HepG2 (cell line): ENCODE results near the gene MAGI1. TPM values are rescaled to one million over a fixed set of nuclear protein-coding genes. Genes with fewer than 3 reads are reported as not detected.

Source experiments
- DBP ChIP-seq: sonication (generic); formaldehyde crosslinking; IDR thresholded peaks from 2 replicates; pipeline ENCODE4 v1.4.0; 2020; ENCODE audit warnings: missing genetic modification reagents; ENCODE audit errors: not compliant biosample characterization
- FOSL1 ChIP-seq: sonication (generic); formaldehyde crosslinking; IDR thresholded peaks from 2 replicates; pipeline ENCODE4 v1.9.0; 2021; ENCODE audit warnings: missing genetic modification reagents, borderline replicate concordance
- GFI1 ChIP-seq: sonication (generic); formaldehyde crosslinking; IDR thresholded peaks from 2 replicates; pipeline ENCODE4 v1.5.0; 2020; ENCODE audit warnings: missing genetic modification reagents, mild to moderate bottlenecking, borderline replicate concordance
- HMG20A ChIP-seq: IDR thresholded peaks from 2 replicates; pipeline ENCODE4 v1.6.1; 2016; ENCODE audit warnings: borderline replicate concordance
- NR0B2 ChIP-seq: sonication (generic); formaldehyde crosslinking; IDR thresholded peaks from 2 replicates; pipeline ENCODE4 v1.4.0; 2020; ENCODE audit warnings: mild to moderate bottlenecking, missing genetic modification reagents
- POLR2AphosphoS5 ChIP-seq: IDR thresholded peaks from 2 replicates; pipeline ENCODE4 v1.6.1; 2012; ENCODE audit warnings: low read depth, low read length
- PPARG ChIP-seq: conservative IDR thresholded peaks from 2 replicates; pipeline ENCODE4 v1.6.1; 2016; ENCODE audit warnings: missing biosample characterization, missing genetic modification reagents
- RBAK ChIP-seq: sonication (generic); formaldehyde crosslinking; IDR thresholded peaks from 2 replicates; pipeline ENCODE4 v1.5.1; 2020; ENCODE audit warnings: mild to moderate bottlenecking, missing genetic modification reagents
- SOX5 ChIP-seq: IDR thresholded peaks from 2 replicates; pipeline ENCODE4 v1.6.1; 2016; ENCODE audit warnings: borderline replicate concordance
- ZBTB20 ChIP-seq: sonication (generic); formaldehyde crosslinking; IDR thresholded peaks from 2 replicates; pipeline ENCODE4 v1.8.1; 2023; ENCODE audit warnings: missing genetic modification reagents, low read depth, mild to moderate bottlenecking, borderline replicate concordance
- ZBTB21 ChIP-seq: sonication (generic); formaldehyde crosslinking; IDR thresholded peaks from 2 replicates; pipeline ENCODE4 v1.4.0; 2020; ENCODE audit warnings: missing genetic modification reagents
- ZBTB33 ChIP-seq: sonication (generic); formaldehyde crosslinking; IDR thresholded peaks from 2 replicates; pipeline ENCODE4 v1.4.0; 2020; ENCODE audit warnings: missing genetic modification reagents
- ZKSCAN8 ChIP-seq: IDR thresholded peaks from 2 replicates; pipeline ENCODE4 v1.6.1; 2016; ENCODE audit warnings: borderline replicate concordance, missing genetic modification reagents, missing compliant biosample characterization
- ZNF180 ChIP-seq: sonication (generic); formaldehyde crosslinking; IDR thresholded peaks from 2 replicates; pipeline ENCODE4 v1.4.0; 2020; ENCODE audit warnings: low read depth, missing genetic modification reagents, borderline replicate concordance
- ZNF549 ChIP-seq: sonication (generic); formaldehyde crosslinking; IDR thresholded peaks from 2 replicates; pipeline ENCODE4 v1.5.0; 2020; ENCODE audit warnings: missing genetic modification reagents
- ZNF558 ChIP-seq: sonication (generic); formaldehyde crosslinking; IDR thresholded peaks from 2 replicates; pipeline ENCODE4 v1.9.0; 2022; ENCODE audit warnings: mild to moderate bottlenecking, missing genetic modification reagents, borderline replicate concordance
- ZNF672 ChIP-seq: sonication (generic); formaldehyde crosslinking; IDR thresholded peaks from 2 replicates; pipeline ENCODE4 v1.8.1; 2022; ENCODE audit warnings: missing genetic modification reagents
- ZNF713 ChIP-seq: sonication (generic); formaldehyde crosslinking; IDR thresholded peaks from 2 replicates; pipeline ENCODE4 v1.4.0; 2020; ENCODE audit warnings: mild to moderate bottlenecking, missing genetic modification reagents
- ZNF770 ChIP-seq: sonication (generic); formaldehyde crosslinking; IDR thresholded peaks from 2 replicates; pipeline ENCODE4 v1.5.0; 2020; ENCODE audit warnings: mild to moderate bottlenecking, missing genetic modification reagents
- ZNF775 ChIP-seq: sonication (generic); formaldehyde crosslinking; IDR thresholded peaks from 2 replicates; pipeline ENCODE4 v1.4.0; 2020; ENCODE audit warnings: missing genetic modification reagents, mild to moderate bottlenecking, moderate library complexity, borderline replicate concordance
- ZSCAN20 ChIP-seq: sonication (generic); formaldehyde crosslinking; IDR thresholded peaks from 2 replicates; pipeline ENCODE4 v1.4.0; 2020; ENCODE audit warnings: missing genetic modification reagents, mild to moderate bottlenecking, borderline replicate concordance
- polyA plus RNA-seq, 8 experiments: library from polyadenylated mRNA; depleted of rRNA in 3 of 8; stranded (reverse) in 7 of 8; unstranded in 1 of 8; fragments of >200 nt; fragmentation: Illumina TruSeq in 4 of 8; extraction: Trizol in 4 of 8; gene quantifications; 2 replicates each; pipeline versions ENCODE4 v1.2.1 to v1.2.3, GENCODE V29; 2011 to 2016; ENCODE audit warnings: low read depth in 4 of 8, missing spikeins in 1 of 8, mixed read lengths in 1 of 8; ENCODE audit not compliant: insufficient read depth in 1 of 8
- total RNA-seq, 5 experiments: library from RNA; depleted of rRNA; stranded (reverse); fragments of >200 nt; fragmentation: Illumina TruSeq; extraction: Trizol; gene quantifications; 2 replicates each; pipeline ENCODE4 v1.2.3, GENCODE V29; 2016; ENCODE audit warnings: low read depth in 1 of 5
- TF ChIP-seq, protein P1 (sequence below): sonication (generic); formaldehyde crosslinking; IDR thresholded peaks from 2 replicates; pipeline ENCODE4 v1.4.0; 2020; ENCODE audit warnings: missing genetic modification reagents
- TF ChIP-seq, protein P2 (sequence below), 2 experiments: fragments of 450-650 bp in 1 of 2; sonication (generic) in 1 of 2; formaldehyde crosslinking; IDR thresholded peaks; 2 replicates each; pipeline versions ENCODE4 v1.5.0 to v1.8.0; 2020 to 2022; ENCODE audit warnings: mild to moderate bottlenecking in 1 of 2, missing genetic modification reagents in 1 of 2

Gene MAGI1
- total and polyA plus RNA-seq, 2 of the 13 experiments (the other 11 are each of a cell fraction or from before 2014, with no cell fraction given), result 22.2 to 26.0 TPM

DNA sequence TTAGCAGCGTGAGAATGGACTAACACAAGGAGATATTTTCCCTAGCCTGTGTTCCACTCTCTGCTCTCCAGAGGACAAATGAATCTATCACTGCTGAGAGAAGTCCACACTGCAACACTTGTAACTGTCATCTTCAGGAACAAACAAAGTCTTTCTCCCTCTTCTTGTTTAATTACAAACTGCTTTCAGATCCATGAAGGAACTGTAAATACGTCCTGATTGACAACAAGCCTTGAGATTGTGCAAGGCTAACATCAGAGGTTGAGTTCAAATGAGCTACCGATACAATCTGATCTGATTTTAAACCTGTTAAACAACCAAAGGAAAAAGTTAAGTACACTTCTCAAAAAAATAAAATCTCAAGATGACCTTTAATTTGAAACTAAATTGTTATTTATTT is 712.1 kb downstream of the MAGI1 start (continued):
- TF ChIP-seq, protein P1, sequence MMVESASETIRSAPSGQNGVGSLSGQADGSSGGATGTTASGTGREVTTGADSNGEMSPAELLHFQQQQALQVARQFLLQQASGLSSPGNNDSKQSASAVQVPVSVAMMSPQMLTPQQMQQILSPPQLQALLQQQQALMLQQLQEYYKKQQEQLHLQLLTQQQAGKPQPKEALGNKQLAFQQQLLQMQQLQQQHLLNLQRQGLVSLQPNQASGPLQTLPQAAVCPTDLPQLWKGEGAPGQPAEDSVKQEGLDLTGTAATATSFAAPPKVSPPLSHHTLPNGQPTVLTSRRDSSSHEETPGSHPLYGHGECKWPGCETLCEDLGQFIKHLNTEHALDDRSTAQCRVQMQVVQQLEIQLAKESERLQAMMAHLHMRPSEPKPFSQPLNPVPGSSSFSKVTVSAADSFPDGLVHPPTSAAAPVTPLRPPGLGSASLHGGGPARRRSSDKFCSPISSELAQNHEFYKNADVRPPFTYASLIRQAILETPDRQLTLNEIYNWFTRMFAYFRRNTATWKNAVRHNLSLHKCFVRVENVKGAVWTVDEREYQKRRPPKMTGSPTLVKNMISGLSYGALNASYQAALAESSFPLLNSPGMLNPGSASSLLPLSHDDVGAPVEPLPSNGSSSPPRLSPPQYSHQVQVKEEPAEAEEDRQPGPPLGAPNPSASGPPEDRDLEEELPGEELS (CRISPR knock-in tag), result no peak
- TF ChIP-seq RBAK (no peak), POLR2AphosphoS5 (no peak), PPARG (no peak), ZNF180 (CRISPR knock-in tag) (no peak), SOX5 (CRISPR knock-in tag) (peak; percentile 33; the same call in 1 of the 2 replicates), DBP (CRISPR knock-in tag) (no peak), ZBTB33 (CRISPR knock-in tag) (no peak), ZSCAN20 (CRISPR knock-in tag) (no peak), ZNF713 (CRISPR knock-in tag) (no peak), GFI1 (0 out of 2 replicates have a peak, but pooled peaks have one; percentile 33), ZBTB21 (no peak), FOSL1 (CRISPR knock-in tag) (no peak), HMG20A (CRISPR knock-in tag) (peak; percentile 17; the same call in 1 of the 2 replicates), ZNF672 (no peak), ZNF558 (no peak), NR0B2 (CRISPR knock-in tag) (no peak), ZNF775 (CRISPR knock-in tag) (no peak), ZBTB20 (CRISPR knock-in tag) (no peak), ZNF770 (CRISPR knock-in tag) (no peak), ZNF549 (CRISPR knock-in tag) (no peak), ZKSCAN8 (no peak)
- TF ChIP-seq, protein P2, sequence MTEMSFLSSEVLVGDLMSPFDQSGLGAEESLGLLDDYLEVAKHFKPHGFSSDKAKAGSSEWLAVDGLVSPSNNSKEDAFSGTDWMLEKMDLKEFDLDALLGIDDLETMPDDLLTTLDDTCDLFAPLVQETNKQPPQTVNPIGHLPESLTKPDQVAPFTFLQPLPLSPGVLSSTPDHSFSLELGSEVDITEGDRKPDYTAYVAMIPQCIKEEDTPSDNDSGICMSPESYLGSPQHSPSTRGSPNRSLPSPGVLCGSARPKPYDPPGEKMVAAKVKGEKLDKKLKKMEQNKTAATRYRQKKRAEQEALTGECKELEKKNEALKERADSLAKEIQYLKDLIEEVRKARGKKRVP (CRISPR knock-in tag; IDR thresholded peaks at IDR 0.05), result no peak
